HG02623 (cell line): ENCODE data around the gene SSBP3.

Experiments
- ATAC-seq: cut with Tn5 transposase; IDR thresholded peaks from one replicate; pipeline ENCODE4 v1.9.1; 2021; ENCODE audit warnings: moderate library complexity; ENCODE audit not compliant: unreplicated experiment

SSBP3 gene

GRCh38 chr1:54410359-54410758 lies 4.2 kb upstream of the SSBP3 start:
- no peak for ATAC-seq

GRCh38 chr1:54409156-54410142 lies 3.3 kb upstream of the SSBP3 start:
- ATAC-seq: no peak

DNA sequence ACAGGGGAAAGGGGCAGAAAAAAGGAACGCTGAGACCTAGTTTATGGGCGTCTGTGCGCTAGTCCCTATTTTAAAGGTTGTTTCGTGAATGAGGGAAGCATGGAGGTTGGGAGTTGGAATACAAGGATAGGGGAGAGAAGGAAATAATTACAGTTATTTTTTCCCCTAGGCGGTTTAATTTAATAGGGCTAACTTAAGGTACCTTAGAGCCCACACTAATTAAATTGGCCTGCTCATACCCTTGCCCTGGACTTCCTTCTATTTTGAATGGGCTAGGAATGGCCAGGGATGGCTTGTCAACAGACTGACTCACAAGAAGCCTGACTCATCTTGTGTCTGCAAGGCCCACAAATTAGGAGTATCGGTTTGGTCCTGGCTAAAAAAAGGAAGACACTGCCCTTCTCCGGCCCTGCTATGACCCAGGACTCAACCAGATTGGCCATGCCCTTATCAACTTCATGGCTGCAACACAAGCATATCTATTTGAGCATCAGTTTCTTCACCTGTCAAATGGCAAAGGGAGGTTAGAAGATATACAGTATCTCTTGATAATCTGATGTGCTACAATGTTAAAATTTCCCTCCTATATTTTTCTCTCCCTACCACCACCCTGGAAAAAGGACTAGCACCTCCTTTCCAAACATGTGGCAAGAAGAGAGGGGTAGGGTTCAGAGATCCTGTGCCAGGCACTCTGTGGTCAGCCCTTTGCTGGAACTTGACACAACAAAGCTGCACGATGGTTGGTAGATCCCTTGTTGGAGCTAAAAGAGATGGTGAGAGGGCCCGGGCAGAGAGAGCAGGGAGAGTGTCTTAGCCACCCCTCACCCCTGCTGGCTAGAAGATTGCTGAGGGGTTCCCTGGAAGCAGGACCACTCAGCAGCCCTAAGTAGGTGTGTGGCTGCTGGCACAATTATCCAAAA lies 2.2 kb upstream of the SSBP3 start:
- no peak for ATAC-seq

GRCh38 chr1:54407404-54408146 lies 1.4 kb upstream of the SSBP3 start:
- ATAC-seq: no peak

GRCh38 chr1:54407154-54407403 lies 885 bp upstream of the SSBP3 start:
- ATAC-seq: no peak

DNA sequence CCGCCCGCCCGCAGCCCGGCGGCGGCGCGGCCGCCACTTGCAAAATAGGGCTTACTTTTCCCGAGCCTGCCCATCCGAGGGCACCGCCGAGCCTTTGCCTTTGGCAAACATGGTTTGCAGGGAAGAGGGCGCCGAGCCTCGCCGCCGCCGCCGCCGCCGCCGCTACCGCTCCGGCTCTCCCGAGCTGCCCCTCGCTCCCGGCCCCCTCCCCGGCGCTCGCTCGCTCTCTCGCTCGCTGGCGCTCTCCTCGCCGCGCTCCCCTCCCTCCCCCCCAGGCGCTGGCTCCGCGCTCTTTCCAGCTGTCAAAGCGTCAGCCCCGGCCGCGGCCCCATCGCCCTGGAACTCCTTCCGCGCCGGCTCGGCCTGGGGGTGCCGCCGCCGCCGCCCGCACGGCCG lies 298 bp downstream of the SSBP3 start:
- ATAC-seq: no peak

GRCh38 chr1:54404939-54405897 lies 976 bp downstream of the SSBP3 start:
- ATAC-seq: no peak

DNA sequence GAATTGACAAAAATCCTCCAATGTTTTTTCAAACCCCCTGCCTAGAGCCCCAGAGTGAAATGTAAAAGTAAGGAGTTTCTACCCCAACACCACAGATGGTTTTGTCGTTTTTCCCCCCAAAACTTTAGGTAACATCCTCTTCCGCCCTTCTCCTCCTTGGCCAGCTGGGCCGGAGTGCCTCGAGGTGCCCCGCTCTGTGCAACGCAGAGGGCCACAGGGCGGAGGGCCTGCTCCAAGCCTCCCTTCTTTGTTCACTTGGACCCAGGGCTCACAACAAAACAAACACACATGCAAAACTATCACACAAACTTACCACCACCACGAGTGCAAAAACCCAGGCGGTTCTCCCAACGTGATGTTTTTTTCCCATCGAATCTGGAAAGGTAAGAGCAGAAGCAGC lies 1.9 kb downstream of the SSBP3 start:
- ATAC-seq: no peak

GRCh38 chr1:54403808-54404261 lies 2.4 kb downstream of the SSBP3 start:
- no peak for ATAC-seq

- no peak for ATAC-seq
These were observed 2.8 kb downstream of the SSBP3 start for GRCh38 chr1:54403405-54403804.

GRCh38 chr1:54402896-54403295 lies 3.3 kb downstream of the SSBP3 start:
- ATAC-seq: no peak

GRCh38 chr1:54401799-54402198 lies 4.4 kb downstream of the SSBP3 start:
- no peak for ATAC-seq

- no peak for ATAC-seq
These were observed 5.9 kb downstream of the SSBP3 start for GRCh38 chr1:54400329-54400728.

GRCh38 chr1:54399765-54400164 lies 6.4 kb downstream of the SSBP3 start:
- ATAC-seq: no peak

DNA sequence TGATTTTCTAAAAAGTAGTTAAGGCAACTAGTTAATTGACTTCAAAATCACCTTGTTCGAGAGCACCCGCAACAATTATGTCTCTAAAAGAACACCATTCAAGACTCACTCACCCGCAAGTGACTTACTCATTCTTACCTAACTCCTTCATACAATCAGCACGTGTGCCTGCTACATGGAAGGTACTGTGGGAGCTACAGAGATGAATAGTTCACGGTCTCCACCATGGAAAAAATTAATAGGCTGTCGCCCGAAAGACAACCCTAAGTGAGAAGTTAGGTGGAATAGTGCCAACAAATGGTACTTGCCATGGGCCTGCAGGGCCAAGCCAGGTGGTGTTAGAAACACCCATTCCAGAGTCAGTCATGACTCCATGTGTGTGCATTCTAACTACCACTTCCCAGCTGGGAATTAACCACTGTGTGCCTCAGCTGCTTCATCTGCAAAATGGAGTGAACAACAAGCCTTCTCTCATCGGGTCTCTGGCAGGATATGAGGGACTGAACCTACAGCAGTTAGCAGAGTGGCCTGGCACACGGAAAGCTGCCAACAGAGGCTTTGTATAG lies 7.1 kb downstream of the SSBP3 start:
- ATAC-seq: no peak

- ATAC-seq: no peak
These were observed 8.2 kb downstream of the SSBP3 start for GRCh38 chr1:54397980-54398379.

DNA sequence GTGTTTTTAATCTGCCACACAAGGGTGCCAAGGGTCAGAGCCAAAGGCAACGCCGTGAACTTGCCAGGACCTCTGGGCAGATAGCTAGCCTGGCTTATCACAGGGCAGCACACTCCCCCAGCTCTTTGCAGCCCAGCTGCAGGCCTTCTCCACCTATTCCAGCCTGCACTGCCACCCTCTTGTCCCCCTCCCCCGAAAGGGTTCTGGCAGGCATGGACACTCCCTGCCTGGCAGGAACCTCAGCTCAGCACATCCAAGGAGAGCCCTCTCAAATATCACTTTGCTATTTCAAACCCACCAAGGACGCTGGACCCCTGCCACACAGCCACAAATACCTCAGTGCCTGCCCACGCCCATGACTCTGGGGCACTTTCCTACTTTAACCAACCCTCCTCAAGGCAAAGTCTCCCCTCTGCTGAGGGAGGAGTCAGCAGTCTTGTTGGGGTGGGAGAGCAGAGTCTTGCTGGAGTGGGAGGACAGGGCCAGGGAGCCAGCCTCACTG lies 9.1 kb downstream of the SSBP3 start:
- no peak for ATAC-seq

DNA sequence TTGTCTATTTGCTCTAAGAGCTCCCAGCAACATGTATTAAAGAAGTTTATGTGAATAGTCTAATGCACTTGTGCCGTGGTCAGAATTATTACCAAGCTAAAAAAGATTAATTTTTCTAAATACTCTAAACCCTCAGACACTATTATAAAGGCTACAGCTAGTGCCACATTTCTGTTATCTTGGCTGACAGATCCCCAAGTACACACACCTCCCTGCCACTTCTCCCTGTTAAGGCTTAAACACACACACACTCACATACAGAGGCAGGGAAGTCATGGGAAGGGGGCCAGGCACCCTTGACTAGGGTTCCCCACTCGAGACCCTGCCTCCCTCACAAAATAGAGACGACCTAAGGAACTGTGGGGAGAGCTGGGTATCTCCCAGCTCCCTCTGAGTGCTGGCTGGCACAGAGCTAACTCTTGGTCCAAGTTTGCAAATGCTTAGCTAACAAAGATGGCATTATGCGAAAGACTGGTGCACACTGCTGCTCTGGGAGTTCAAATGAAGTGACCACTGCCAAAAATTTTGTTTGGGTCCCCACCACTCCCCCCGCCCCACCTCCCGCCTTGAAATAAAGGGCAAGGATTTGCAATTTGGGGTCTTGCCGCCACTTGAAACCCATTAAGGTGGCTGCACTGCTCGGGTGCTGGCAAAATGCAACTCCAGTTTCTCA lies 9.8 kb downstream of the SSBP3 start:
- no peak for ATAC-seq
